Breast epithelium (tissue), 4 donors: ENCODE results near the gene CXCL11. TPM values are rescaled to one million over a fixed set of nuclear protein-coding genes. Genes with fewer than 3 reads are reported as not detected.

ENCODE experiments used
- DNase-seq, 2 donors: peaks; one replicate each; pipeline ENCODE4 v3.0.0-alpha.2; 2019; ENCODE audit warnings: low spot score in 2 of 2
- H3K27ac ChIP-seq, 2 donors: fragments of 200-600 bp; sonication (generic) in 1 of 2; one replicate each; pipeline ENCODE4 v1.5.1; 2016 to 2019; ENCODE audit warnings: mild to moderate bottlenecking in 1 of 2
- H3K27me3 ChIP-seq, 2 donors: fragments of 200-600 bp; sonication (generic) in 1 of 2; one replicate each; pipeline versions ENCODE4 v1.5.1 to v1.6.0; 2017 to 2019; ENCODE audit warnings: control low read depth in 1 of 2, mild to moderate bottlenecking in 1 of 2
- H3K36me3 ChIP-seq: fragments of 200-600 bp; one replicate; pipeline ENCODE4 v1.5.1; 2019
- H3K4me1 ChIP-seq, 2 donors: fragments of 200-600 bp; sonication (generic); one replicate each; pipeline ENCODE4 v1.5.1; 2016 to 2019; ENCODE audit warnings: control low read depth in 1 of 2
- H3K4me3 ChIP-seq, 3 donors: fragments of 200-600 bp; sonication (generic); 1 replicate in 2 of 3; 2 replicates in 1 of 3; pipeline ENCODE4 v1.5.1; 2016 to 2019; ENCODE audit warnings: mild to moderate bottlenecking in 3 of 3, moderate library complexity in 2 of 3
- H3K9me3 ChIP-seq, 2 donors: fragments of 200-600 bp; sonication (generic) in 1 of 2; one replicate each; pipeline ENCODE4 v1.5.1; 2016 to 2019; ENCODE audit warnings: control low read depth in 1 of 2
- POLR2A ChIP-seq: fragments of 450-650 bp; IDR thresholded peaks from one replicate; pipeline ENCODE4 v1.6.1; 2016; ENCODE audit warnings: antibody characterized with exemption, mild to moderate bottlenecking, moderate library complexity
- POLR2AphosphoS5 ChIP-seq, 3 donors: sonication (generic); formaldehyde crosslinking; IDR thresholded peaks; one replicate each; pipeline ENCODE4 v1.6.1; 2017; ENCODE audit warnings: antibody characterized with exemption in 3 of 3
- intact Hi-C: fragments of 100-400 bp; cut with DNase I; formaldehyde crosslinking; loops from one replicate; pipeline ENCODE4 v1.15.1; 2023; ENCODE audit warnings: low total_unique reads
- total RNA-seq, 3 donors: library from RNA; depleted of rRNA; stranded (reverse); fragments of >200 nt; gene quantifications; one replicate each; pipeline ENCODE4 v1.1.0, GENCODE V29; 2016
- TF ChIP-seq, protein P1 (sequence below), 3 donors: fragments of 450-650 bp; IDR thresholded peaks; one replicate each; pipeline ENCODE4 v1.5.1; 2016 to 2017; ENCODE audit warnings: antibody characterized with exemption in 3 of 3, mild to moderate bottlenecking in 3 of 3, moderate library complexity in 3 of 3

Gene CXCL11
- total RNA-seq, 3 donors from 2014 or later, result not detected

DNA sequence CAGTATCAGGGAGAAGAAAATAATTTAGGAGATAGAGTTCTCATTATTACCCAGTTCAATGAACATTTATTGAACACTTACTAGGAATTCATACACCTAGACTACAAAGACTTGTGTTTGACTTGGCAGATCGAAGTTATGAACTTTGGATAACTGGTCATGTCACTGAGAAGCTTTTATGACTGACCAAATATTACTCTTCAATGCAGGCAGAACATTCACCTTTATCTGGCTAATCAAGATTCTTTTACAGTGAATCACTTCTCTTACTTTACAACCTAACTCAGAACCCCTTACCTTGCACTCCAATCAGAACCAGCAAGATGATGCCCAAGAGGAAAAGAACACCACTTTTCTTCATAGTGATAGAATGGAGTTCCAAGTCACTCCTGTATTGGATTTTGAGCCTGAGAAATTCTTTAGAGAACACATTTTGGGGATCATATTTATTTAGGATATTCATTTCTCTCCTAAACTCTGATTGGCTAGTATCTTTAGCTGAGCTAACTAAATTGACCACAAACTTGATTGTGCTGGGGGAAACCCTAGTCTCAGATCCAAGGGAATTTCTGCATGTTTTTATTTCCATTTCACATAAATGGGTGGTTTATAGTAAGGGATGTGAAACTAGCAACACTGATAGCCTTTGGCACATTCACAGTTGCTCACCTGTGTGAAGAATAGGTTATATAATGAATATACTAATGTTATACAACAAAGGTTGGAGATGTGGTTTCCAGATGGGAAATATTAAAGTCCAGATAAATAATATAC is 28.6 kb downstream of the CXCL11 start, which contains the start of gene CXCL9:
Gene CXCL9 (minus strand): TSS at position 421 of the 774 bp plus-strand sequence. CDS start 60 bp downstream, at position 361.
- no peak for DNase-seq
- Histone ChIP-seq H3K27me3 (no peaks in the 10 kb centered on the region), H3K27ac (no peak within 1 kb of the TSS), H3K4me1 (no peaks in the 10 kb centered on the region), H3K36me3 (no peaks in the 10 kb centered on the region), H3K9me3 (no peaks in the 10 kb centered on the region), H3K4me3 (no peak within 1 kb of the TSS)
- TF ChIP-seq POLR2A (no peak), POLR2AphosphoS5 (IDR thresholded peaks at IDR 0.05) (no peak)
- TF ChIP-seq, protein P1, sequence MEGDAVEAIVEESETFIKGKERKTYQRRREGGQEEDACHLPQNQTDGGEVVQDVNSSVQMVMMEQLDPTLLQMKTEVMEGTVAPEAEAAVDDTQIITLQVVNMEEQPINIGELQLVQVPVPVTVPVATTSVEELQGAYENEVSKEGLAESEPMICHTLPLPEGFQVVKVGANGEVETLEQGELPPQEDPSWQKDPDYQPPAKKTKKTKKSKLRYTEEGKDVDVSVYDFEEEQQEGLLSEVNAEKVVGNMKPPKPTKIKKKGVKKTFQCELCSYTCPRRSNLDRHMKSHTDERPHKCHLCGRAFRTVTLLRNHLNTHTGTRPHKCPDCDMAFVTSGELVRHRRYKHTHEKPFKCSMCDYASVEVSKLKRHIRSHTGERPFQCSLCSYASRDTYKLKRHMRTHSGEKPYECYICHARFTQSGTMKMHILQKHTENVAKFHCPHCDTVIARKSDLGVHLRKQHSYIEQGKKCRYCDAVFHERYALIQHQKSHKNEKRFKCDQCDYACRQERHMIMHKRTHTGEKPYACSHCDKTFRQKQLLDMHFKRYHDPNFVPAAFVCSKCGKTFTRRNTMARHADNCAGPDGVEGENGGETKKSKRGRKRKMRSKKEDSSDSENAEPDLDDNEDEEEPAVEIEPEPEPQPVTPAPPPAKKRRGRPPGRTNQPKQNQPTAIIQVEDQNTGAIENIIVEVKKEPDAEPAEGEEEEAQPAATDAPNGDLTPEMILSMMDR (IDR thresholded peaks at IDR 0.05), result no peak
- intact Hi-C loops, result no loop called here

DNA sequence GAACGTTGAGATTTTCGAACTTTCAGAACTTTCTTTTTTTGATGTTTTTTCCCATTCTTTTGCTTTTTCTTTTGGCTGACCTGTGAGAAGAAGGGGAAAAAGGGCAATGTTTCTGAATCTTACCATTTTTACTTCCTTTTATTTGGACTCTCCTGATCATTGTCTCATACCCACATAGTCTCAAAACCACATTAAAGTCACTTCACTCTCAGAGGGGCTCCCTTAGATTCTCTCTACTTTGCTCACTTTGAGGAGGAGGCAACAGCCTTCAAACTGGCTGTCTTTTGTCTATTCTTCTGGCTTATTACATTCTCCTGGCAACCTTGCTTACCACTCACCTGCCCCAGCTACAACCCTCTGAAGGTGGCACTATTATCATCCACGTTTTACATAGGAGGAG is 32.2 kb downstream of the CXCL11 start:
- Histone ChIP-seq H3K27ac (no peak overlapping the region), H3K36me3 (no peaks in the 10 kb centered on the region), H3K4me1 (no peaks in the 10 kb centered on the region), H3K27me3 (no peaks in the 10 kb centered on the region), H3K9me3 (no peaks in the 10 kb centered on the region), H3K4me3 (no peak overlapping the region)
- intact Hi-C loops, result no loop called here
- DNase-seq, result no peak
- no peak for TF ChIP-seq POLR2A
- TF ChIP-seq, protein P1 (IDR thresholded peaks at IDR 0.05), result no peak
- TF ChIP-seq POLR2AphosphoS5 (IDR thresholded peaks at IDR 0.05), result no peak

DNA sequence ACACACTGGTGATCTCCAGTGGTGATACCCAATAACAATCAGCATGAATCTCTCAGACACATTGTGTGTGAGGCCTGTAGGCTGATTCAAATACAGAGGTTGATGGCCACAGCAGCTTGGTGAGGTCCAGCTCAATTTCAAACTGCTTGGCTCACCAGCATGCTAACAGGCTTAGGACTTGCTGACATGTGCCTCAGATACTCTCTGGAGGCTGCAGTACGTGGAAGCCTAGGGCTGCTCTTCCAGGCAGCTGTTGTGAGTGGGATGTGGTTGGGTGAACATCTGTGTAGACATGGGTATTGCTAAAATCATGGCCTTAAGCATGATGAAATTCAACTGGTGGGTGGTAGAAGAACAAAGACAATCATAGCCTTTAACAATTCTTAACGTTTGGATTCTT is 32.8 kb downstream of the CXCL11 start:
- TF ChIP-seq POLR2AphosphoS5 (IDR thresholded peaks at IDR 0.05), result no peak
- TF ChIP-seq, protein P1 (IDR thresholded peaks at IDR 0.05), result no peak
- no peak for TF ChIP-seq POLR2A
- no peaks in the 10 kb centered on the region for H3K27me3 ChIP-seq
- no peaks in the 10 kb centered on the region for H3K4me1 ChIP-seq
- no peaks in the 10 kb centered on the region for H3K9me3 ChIP-seq
- intact Hi-C loops, result no loop called here
- no peak for DNase-seq
- H3K36me3 ChIP-seq, result no peaks in the 10 kb centered on the region
- no peak overlapping the region for H3K4me3 ChIP-seq
- H3K27ac ChIP-seq, result no peak overlapping the region

DNA sequence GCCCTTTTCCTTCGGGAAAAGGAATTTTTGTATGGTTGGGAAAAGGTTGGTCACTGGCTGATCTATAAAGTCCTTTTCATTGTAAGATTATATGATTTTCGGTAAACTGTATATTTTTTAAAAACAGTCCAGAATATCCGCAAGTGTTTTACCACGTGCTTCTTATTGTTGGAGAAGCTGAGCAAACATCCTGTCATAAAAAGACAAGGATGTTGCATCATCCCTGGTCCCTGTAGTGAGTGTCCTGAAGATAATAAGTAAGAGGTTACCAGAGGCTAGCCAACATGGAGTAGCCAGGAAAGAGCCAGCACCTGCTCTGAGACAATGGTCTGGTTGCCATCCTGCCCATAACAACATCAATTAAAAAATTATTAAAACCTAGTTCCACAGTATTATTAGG is 33.7 kb downstream of the CXCL11 start:
- no peak overlapping the region for H3K4me3 ChIP-seq
- TF ChIP-seq POLR2AphosphoS5 (IDR thresholded peaks at IDR 0.05), result no peak
- TF ChIP-seq, protein P1 (IDR thresholded peaks at IDR 0.05), result no peak
- no peak for TF ChIP-seq POLR2A
- H3K9me3 ChIP-seq, result no peaks in the 10 kb centered on the region
- H3K36me3 ChIP-seq, result no peaks in the 10 kb centered on the region
- no peak overlapping the region for H3K27ac ChIP-seq
- no peaks in the 10 kb centered on the region for H3K4me1 ChIP-seq
- no peak for DNase-seq
- H3K27me3 ChIP-seq, result no peaks in the 10 kb centered on the region
- intact Hi-C loops, result no loop called here

DNA sequence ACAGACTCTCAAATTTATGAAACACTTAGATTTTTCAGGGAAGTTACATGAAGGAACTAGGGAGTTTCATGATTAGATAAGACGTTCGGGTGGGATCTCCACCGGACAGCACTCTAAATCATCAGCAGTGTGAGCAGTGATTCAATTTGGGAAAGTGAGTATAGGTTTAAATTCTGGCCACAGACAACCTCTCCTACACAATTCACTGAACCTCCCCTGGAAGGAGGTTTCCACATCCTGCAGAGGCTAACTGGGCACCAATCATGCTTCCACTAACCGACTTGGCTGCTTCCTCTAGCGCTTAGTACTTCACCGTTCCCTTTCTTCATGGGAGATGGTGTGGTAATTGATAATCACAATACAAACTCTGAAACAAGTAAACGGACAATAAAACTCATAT is 34.2 kb downstream of the CXCL11 start:
- H3K27me3 ChIP-seq, result no peaks in the 10 kb centered on the region
- intact Hi-C loops, result no loop called here
- no peaks in the 10 kb centered on the region for H3K4me1 ChIP-seq
- H3K9me3 ChIP-seq, result no peaks in the 10 kb centered on the region
- H3K27ac ChIP-seq, result no peak overlapping the region
- DNase-seq, result no peak
- no peaks in the 10 kb centered on the region for H3K36me3 ChIP-seq
- TF ChIP-seq POLR2A, result no peak
- TF ChIP-seq, protein P1 (IDR thresholded peaks at IDR 0.05), result no peak
- no peak for TF ChIP-seq POLR2AphosphoS5 (IDR thresholded peaks at IDR 0.05)
- no peak overlapping the region for H3K4me3 ChIP-seq
